ENCODE results near the gene ZNF620. TPM values are rescaled to one million over a fixed set of nuclear protein-coding genes. Genes with fewer than 3 reads are reported as not detected.

ZNF620 gene
- total RNA-seq, 4 donors from 2014 or later, result 2.6 to 8.0 (median 4.3) TPM; not detected in 1

DNA sequence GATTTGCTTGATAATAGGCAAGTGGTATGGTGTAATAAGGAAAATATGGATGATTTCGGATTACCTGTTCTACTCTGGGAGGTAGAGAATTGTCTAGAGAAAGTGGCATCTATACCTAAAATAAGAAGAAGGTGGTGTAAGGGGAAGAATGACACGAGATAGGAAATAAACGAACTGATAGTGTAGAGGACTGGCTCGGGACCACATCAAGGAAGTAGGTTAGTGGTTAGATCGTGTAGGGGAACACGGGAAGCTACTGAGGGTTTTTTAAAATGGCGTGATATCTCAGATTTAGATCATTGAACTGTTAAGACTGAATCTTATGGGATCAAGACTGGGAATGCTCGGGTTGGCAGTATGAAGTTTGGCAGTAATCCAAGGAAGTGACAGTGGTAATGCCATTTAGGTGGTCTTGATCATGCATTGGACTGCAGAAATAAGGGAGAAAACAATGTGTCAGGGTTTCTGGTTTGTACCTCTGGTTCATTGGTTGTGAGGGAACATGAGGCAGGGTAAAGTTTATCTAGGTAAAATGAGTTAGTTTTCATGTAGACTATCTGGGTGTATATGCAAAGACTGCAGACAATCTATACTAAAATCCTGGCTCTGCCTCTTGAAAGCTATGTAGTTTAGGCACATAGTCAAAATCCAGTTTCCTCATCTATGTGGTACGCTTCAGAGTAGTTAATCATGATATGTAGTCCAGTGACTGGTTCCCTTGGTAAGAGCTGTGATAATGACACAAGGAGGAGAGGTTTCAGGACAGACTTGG, 41.3 kb upstream of the ZNF620 start:
- DNase-seq, result no peak
- in situ Hi-C loops (cut with MboI; ENCODE audit: low pct_ligation_motif_present in 1 of 4, low pct_unique_long_range_greater_than_20kb in 1 of 4, low sequenced_read_pairs in 3 of 4), result loop anchor here in 1 of 4 donors (10.0 kb wide), 1 partner anchor 60 kb away; the partner anchor contains the start of gene ZNF621
- Histone ChIP-seq H3K27me3 (no peaks in the 10 kb centered on the region), H3K4me3 (no peak overlapping the region), H3K27ac (no peak overlapping the region), H3K36me3 (peaks cover 0 to 41% (median 19%) of the 10 kb centered on the region in 4 donors), H3K4me1 (no peaks in the 10 kb centered on the region), H3K9me3 (no peaks in the 10 kb centered on the region)
- intact Hi-C loops (cut with DNase I; ENCODE audit: low total_unique reads), result no loop called here
- no peak for TF ChIP-seq POLR2AphosphoS5 (IDR thresholded peaks at IDR 0.05)
- peak; percentile 8 for TF ChIP-seq POLR2A (IDR thresholded peaks at IDR 0.05)
- 69 to 73% methylated on average over 7 to 9 of the region's 9 CpGs for WGBS, 2 donors (ENCODE audit: low coverage in 1 of 2)

DNA sequence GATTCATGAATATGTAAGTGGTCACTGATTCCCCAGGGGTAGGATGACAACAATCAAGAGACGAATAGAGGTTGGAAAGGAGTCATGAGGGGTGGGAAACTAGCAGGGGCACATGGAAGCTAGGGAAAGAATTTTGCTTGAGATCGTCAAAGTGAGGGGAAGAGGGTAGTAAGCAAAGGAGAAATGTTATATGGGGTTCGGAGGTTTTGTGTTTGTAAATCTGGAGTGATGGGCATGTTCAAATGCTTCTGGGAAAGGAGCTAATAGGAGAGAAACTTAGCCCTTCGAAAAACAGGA, 40.8 kb upstream of the ZNF620 start:
- TF ChIP-seq, protein P1, sequence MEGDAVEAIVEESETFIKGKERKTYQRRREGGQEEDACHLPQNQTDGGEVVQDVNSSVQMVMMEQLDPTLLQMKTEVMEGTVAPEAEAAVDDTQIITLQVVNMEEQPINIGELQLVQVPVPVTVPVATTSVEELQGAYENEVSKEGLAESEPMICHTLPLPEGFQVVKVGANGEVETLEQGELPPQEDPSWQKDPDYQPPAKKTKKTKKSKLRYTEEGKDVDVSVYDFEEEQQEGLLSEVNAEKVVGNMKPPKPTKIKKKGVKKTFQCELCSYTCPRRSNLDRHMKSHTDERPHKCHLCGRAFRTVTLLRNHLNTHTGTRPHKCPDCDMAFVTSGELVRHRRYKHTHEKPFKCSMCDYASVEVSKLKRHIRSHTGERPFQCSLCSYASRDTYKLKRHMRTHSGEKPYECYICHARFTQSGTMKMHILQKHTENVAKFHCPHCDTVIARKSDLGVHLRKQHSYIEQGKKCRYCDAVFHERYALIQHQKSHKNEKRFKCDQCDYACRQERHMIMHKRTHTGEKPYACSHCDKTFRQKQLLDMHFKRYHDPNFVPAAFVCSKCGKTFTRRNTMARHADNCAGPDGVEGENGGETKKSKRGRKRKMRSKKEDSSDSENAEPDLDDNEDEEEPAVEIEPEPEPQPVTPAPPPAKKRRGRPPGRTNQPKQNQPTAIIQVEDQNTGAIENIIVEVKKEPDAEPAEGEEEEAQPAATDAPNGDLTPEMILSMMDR (IDR thresholded peaks at IDR 0.05), result no peak
- TF ChIP-seq POLR2AphosphoS5 (IDR thresholded peaks at IDR 0.05) (no peak), POLR2A (IDR thresholded peaks at IDR 0.05) (no peak), EP300 (IDR thresholded peaks at IDR 0.05; ENCODE audit: low read depth) (no peak)
- no peaks in the 10 kb centered on the region for H3K4me1 ChIP-seq
- peaks cover 0 to 37% (median 18%) of the 10 kb centered on the region in 4 donors for H3K36me3 ChIP-seq
- no peak for DNase-seq
- WGBS, 2 donors (ENCODE audit: low coverage in 1 of 2), result 77 to 78% methylated on average over 4 of the region's 4 CpGs
- H3K27me3 ChIP-seq, result no peaks in the 10 kb centered on the region
- no peak overlapping the region for H3K4me3 ChIP-seq
- no peaks in the 10 kb centered on the region for H3K9me3 ChIP-seq
- in situ Hi-C loops (cut with MboI; ENCODE audit: low pct_ligation_motif_present in 1 of 4, low pct_unique_long_range_greater_than_20kb in 1 of 4, low sequenced_read_pairs in 3 of 4) (loop anchor here in 1 of 4 donors (10.0 kb wide), 1 partner anchor 60 kb away; the partner anchor contains the start of gene ZNF621), intact Hi-C loops (cut with DNase I; ENCODE audit: low total_unique reads) (no loop called here)
- H3K27ac ChIP-seq, result no peak overlapping the region

DNA sequence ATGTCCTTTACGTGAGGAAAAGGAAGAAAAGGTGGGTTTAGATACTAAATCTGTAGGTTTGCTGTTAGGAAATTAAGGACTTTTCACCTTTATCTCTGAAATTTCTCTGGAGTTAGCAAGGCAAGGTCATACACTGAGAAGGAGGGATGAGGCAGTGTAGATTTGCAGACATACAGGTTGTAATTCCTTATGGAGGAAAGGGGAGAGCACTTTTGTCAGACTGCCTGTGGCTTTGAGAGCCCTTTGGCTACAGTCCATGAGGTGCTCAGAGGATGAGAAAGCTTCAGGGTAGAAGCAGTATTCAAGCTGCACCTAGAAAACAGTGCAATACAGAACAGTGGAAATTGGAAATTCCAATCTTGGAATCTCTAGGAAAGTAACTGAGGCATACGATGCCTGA, 40.4 kb upstream of the ZNF620 start:
- TF ChIP-seq EP300 (IDR thresholded peaks at IDR 0.05; ENCODE audit: low read depth) (no peak), POLR2AphosphoS5 (IDR thresholded peaks at IDR 0.05) (no peak), POLR2A (IDR thresholded peaks at IDR 0.05) (no peak)
- TF ChIP-seq, protein P1 (IDR thresholded peaks at IDR 0.05), result no peak
- Histone ChIP-seq H3K4me1 (no peaks in the 10 kb centered on the region), H3K9me3 (no peaks in the 10 kb centered on the region), H3K4me3 (no peak overlapping the region), H3K27ac (no peak overlapping the region), H3K27me3 (no peaks in the 10 kb centered on the region), H3K36me3 (peaks cover 0 to 35% (median 16%) of the 10 kb centered on the region in 4 donors)
- 70 to 82% methylated on average over 1 to 2 of the region's 2 CpGs for WGBS, 2 donors (ENCODE audit: low coverage in 1 of 2)
- in situ Hi-C loops (cut with MboI; ENCODE audit: low pct_ligation_motif_present in 1 of 4, low pct_unique_long_range_greater_than_20kb in 1 of 4, low sequenced_read_pairs in 3 of 4) (loop anchor here in 1 of 4 donors (10.0 kb wide), 1 partner anchor 59 kb away; the partner anchor contains the start of gene ZNF621), intact Hi-C loops (cut with DNase I; ENCODE audit: low total_unique reads) (no loop called here)
- no peak for DNase-seq

DNA sequence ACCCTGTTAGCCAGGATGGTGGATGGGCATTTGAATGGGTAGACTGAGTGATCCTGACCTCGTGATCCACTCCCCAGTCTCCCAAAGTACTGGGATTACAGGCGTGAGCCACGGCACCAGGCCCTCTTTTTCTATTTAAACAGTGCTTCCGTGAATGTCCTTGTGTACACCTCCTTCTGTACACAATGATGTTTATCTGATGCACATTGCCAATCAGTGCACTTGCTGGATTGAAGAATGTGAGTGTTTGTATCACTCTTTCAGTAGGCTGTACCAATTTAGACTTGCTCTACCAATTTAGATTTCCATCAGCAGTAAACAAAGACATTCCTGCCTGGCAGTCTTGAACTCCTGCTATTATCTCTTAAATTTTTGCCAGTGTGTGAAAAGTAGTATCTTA, 37.8 kb upstream of the ZNF620 start:
- Histone ChIP-seq H3K9me3 (no peaks in the 10 kb centered on the region), H3K27me3 (no peaks in the 10 kb centered on the region), H3K4me3 (no peak overlapping the region), H3K4me1 (no peaks in the 10 kb centered on the region), H3K27ac (no peak overlapping the region), H3K36me3 (peaks cover 0 to 11% (median 5%) of the 10 kb centered on the region in 4 donors)
- WGBS, 2 donors (ENCODE audit: low coverage in 1 of 2), result 55 to 67% methylated on average over 2 to 4 of the region's 4 CpGs
- TF ChIP-seq POLR2AphosphoS5 (IDR thresholded peaks at IDR 0.05), result no peak
- TF ChIP-seq POLR2A (IDR thresholded peaks at IDR 0.05), result no peak
- TF ChIP-seq EP300 (IDR thresholded peaks at IDR 0.05; ENCODE audit: low read depth), result no peak
- TF ChIP-seq, protein P1 (IDR thresholded peaks at IDR 0.05), result no peak
- in situ Hi-C loops (cut with MboI; ENCODE audit: low pct_ligation_motif_present in 1 of 4, low pct_unique_long_range_greater_than_20kb in 1 of 4, low sequenced_read_pairs in 3 of 4), result loop anchor here in 1 of 4 donors (10.0 kb wide), 1 partner anchor 57 kb away; the partner anchor contains the start of gene ZNF621
- no peak for DNase-seq
- intact Hi-C loops (cut with DNase I; ENCODE audit: low total_unique reads), result no loop called here
